ENCODE measurements around the gene KMT2E.

DNA sequence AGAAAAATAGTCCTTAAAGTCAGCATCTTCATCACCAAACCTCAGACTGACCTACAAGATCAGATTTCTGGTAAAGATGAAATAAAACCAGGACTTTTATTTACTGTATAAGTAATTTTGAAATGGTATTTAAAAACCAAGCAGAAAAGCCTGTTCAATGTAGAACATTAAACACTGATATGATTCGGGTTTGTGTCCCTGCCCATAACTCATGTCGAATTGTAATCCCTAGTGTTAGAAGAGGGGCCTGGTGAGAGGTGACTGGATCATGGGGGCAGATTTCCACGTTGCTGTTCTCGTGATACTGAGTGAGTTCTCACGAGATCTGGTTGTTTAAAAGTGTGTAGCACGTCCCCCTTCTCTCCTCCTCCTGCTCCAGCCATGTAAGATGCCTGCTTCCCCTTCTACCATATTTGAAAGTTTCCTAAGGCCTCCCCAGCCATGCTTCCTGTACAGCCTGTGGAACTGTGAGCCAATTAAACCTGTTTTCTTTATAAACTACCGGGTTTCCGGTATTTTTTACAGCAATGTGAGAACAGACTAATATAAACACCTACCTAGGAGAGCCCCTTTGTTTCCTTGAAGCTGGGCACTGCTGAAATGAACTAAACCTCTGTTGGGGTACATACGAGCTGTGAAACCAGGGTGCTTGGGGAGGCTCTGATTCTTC lies 120.1 kb downstream of the KMT2E start:
- TF ChIP-seq EZH2phosphoT487 (IDR thresholded peaks at IDR 0.05; ENCODE audit: insufficient read depth, low read depth) = no peak
- no peak for TF ChIP-seq EZH2 (IDR thresholded peaks at IDR 0.05; ENCODE audit: insufficient read depth, poor library complexity, severe bottlenecking)

All from GM23248 (cell line).